T-helper 9 cell (primary cell): ENCODE data around the gene CRAMP1.
"Not testable (repeated sequence)": the region's sequence is repeated elsewhere in the genome, so short reads cannot be mapped to it uniquely, and the experiment has no call there.

Experiments used
- DNase-seq: peaks from one replicate; pipeline ENCODE4 v3.0.0-alpha.2; 2020

CRAMP1 gene

DNA sequence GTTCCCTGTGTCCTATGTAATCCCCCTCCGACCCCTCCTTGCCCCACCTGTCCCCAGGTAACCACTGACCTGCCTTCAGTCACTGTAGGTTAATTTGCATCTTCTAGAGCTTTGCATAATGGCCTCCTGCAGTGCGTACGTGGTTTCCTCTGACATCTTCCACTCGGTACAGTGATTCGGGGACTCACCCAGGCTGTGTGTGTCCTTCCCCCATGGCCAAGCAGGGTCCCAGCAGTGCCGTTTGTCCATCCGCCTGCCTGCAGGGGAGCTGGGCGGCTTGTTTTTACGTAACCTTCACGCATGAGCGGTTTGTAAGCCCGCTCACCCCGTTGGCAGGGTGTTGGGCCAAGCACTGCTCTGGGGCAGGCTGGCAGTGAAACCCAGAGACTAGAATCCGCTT lies 101.8 kb downstream of the CRAMP1 start:
- DNase-seq = no peak

DNA sequence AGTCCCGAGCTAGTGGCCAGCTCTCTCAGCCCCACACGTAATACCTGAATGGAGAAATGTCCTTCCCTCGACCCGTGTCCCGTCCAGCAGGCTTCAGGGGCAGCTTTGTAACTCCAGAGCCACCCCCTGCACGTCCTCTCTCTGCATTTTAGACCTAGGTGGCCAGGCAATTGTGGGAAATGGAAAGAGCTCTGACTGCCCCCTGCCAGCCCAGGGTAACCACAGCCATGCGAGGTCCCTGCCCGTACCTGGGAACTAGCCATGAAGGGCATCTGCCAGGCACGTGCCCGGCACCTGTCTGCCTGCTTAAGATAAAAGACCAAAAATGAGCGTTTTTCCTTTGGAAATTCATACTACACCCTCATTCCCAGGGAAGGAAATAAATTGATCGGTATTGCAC lies 103.1 kb downstream of the CRAMP1 start:
- no peak for DNase-seq

DNA sequence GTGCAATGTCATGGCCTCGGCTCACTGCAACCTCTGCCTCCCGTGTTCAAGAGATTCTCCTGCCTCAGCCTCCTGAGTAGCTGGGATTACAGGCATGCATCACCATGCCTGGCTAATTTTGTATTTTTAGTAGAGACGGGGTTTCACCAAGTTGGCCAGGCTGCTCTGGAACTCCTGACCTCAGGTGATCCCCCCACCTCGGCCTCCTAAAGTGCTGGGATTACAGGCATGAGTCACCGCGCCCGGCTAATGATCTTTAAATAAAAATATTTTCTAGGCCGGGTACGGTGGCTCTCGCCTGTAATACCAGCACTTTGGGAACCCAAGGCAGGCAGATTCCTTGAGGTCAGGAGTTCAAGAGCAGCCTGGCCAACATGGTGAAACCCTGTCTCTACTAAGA lies 106.1 kb downstream of the CRAMP1 start:
- DNase-seq = not testable (repeated sequence)

DNA sequence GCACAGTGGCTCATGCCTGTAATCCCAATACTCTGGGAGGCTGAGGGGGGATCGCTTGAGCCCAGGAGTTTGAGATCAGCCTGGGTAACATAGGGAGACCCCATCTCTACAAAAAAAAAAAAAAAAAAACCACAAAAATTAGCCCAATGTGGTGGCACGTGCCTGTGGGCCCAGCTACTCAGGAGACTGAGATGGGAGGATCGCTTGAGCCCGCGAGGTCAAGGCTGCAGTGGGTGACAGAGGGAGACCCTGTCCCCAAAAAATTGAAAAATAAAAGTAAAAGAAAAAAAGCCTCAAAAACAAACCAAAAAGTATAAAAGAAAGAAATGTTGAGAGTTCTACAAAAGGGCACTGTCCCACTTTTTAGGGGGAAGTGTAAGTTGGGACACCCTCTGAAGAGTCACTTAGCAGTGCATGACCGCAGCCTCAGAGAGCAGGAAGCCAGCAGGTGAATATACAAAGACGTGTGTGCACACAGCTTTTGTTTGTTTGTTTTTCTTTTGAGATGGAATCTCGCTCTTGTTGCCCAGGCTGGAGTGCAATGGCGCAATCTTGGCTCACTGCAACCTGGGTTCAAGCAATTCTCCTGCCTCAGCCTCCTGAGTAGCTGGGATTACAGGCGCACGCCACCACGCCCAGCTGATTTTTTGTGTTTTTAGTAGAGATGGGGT lies 107.5 kb downstream of the CRAMP1 start:
- not testable (repeated sequence) for DNase-seq

DNA sequence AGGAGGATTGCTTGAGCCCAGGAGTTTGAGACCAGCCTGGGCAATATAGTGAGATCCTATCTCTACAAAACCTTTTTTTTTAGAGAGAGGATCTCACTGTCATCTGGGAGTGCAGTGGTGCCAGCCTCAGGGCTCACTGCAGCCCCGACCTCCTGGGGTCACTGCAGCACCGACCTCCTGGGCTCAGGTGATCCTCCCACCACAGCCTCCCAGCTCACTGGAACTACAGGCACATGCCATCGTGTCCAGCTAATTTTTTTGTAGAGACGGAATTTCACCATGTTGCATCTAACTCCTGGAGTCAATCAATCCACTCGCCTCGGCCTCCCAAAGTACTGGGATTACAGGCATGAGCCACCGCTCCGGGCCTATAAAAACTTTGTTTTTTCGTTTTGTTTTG lies 109.2 kb downstream of the CRAMP1 start:
- DNase-seq = no peak

DNA sequence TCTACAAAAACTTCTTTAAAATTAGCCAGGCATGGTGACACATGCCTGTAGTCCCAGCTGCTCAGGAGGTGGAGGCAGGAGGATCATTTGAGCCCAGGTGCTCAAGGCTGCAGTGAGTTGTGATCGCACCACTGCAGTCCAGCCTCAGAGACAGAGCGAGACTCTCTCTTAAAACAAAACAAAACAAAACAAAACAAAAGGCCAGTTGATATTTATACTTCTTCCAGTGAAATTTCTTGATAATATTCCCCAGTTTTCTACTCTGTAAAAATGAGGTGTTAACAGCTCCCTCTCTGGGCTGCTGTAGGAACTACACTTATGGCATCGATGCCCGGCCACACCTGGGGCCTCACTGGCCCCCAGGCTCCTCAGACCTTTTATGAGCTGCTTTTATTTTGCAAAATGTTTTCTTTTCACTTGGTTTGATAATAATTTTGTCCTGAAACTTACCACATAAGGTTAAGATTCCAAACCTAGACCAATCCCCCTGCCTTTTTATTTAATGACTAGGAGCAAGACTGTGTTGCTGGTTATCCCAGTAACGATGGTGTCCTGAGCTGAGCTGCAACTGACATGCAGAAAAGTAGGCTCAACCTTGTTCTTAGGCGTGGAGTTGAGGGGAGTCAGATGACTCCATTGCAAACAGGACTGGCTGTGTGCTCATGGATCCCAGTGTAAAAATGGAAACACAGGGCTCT lies 111.4 kb downstream of the CRAMP1 start:
- DNase-seq = peak; percentile 35

DNA sequence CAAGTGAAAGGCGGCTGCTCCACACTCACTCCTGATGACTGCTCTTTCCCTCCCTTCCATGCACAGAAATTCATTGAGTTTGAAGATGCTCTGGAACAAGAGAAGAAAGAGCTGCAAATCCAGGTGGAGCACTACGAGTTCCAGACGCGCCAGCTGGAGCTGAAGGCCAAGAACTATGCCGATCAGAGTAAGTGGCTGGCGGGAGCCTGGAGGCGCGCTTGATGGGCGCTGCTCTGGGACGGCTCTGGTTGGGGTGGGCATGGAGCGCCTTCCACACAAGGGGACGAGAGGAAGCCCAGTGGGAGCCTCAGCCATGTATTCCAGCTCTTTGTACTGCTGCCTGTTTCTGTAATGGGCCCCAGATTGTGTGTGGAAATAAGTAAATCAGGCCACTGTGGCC lies 112.3 kb downstream of the CRAMP1 start:
- no peak for DNase-seq

DNA sequence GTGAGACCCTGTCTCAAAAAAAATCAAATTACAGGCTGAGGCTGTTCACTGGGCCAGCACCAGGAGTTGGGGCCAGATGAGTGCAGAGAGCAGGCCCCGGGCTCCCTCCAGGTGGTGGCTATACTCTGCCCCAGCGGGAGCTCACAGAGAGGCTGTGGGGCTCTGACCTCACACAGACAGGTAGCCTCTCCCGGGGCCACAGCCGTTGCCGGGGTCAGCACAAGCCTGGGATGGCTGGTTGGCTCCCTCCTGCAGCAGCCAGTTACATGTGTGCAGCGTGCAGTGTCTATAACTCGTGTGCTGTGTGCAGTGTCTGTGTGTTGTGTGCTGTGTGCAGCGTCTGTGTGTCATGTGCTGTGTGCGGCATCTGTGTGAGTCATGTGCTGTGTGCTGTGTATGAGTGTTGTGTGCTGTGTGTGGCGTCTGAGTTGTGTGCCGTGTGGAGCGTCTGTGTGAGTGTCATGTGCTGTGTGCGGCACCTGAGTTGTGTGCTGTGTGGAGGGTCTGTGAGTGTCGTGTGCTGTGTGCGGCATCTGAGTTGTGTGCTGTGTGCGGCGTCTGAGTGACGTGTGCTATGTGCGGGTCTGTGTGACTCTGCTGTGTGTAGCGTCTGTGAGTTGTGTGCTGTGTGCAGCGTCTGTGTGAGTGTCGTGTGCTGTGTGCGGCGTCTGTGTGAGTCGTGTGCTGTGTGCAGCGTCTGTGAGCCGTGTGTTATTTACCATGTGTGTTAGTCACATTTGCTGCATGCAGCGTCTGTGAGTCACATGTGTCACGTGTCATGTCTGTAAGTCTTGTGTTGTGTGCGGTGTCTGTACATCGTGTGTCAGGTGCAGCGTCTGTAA lies 114.7 kb downstream of the CRAMP1 start:
- no peak for DNase-seq
